ENCODE measurements around the gene GALNT17.

GALNT17 gene

DNA sequence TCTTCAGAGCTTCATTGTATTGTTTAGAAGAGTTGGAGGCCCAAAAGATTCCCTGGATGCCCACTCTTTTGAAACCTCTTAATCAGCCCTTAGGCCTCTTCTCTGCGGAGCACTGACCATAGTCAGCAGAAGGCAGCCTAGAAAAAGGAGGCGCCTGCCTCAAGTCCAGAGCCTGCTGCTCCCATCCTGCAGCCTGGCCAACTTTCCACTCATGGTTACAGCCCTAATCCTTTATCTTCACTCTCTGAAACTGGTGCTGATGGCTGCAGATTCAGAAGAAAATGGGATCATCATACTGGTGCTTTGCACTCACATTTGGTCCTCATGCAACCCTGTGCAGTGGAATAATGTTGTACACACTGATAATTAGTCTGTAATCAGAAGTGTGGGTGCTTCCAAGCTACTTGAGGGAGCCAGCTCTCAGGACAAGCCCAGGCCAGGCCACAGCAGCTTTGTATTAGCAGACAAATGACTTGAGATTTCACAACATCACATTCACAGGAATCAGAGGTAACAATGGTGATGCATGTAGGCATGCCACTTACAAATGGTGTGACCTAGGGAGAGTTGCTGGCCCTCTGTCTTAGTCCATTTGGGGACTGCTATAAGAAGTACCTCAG lies 272.9 kb downstream of the GALNT17 start:
- no peak for DNase-seq

DNA sequence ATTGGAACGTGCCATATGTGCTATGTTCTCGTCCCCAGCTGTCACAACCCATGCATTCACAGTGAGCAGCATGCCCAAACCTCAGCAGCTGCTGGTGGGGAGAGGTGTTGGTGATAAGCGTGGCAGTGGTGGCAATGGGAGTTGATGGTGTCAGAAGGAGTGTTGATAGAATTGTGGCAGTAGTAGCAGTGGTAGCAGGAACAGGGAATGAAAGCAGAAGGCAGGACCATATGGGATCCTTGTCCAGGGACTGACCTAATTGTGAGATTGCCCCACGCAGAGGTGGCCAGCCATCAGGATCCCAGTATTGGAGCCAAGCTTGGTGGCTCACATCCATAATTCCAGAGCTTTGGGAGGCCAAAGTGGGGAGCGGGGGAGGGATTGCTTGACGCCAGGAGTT lies 276.3 kb downstream of the GALNT17 start:
- no peak for DNase-seq

DNA sequence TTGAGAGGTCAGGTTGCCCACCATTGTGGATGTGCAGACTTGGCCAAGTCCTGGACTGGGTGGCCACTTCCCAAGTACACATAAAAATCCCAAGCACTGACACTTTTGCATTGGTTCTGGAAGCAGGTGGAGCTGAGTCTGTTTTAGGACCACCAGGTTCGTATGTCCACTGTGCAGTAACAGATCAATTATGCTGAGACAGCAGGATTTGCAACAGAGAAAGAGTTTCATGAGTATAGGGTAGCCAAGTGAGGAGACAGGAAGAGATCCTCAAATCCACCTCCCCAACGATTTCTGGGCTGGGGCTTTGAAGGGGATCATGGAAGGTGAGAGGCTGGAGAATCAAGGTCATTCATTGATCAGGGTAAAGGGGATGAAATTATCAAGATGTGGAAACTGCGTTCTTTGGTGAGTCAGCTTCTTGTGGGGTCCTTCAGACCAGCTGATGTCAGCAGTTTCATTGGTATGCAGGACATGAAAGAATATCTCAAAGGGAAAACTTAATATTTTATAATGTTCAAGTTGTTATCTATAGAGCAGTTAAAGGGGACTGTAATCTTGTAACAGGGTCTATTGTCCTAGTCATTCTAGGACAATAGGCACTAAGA lies 277.7 kb downstream of the GALNT17 start:
- no peak for DNase-seq

DNA sequence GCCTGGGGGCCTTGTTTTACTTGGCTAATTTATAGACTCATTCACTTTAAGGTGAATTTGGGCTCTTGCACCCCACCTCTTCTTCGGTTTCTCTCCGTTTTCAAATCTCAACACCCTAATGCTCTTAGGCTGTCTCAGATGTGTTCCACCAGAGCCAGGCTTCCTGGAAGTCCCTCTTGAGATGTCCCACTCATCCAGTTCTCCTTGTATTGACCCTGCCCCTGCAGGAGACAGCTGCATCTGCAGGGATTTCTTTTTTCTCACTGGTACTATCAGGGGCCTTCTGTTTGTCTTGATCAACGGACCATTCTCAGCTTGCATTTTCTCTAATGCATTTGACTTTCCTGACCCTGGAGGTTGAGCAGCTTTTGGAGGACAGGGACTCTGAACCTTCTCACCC lies 279.5 kb downstream of the GALNT17 start:
- DNase-seq = no peak

DNA sequence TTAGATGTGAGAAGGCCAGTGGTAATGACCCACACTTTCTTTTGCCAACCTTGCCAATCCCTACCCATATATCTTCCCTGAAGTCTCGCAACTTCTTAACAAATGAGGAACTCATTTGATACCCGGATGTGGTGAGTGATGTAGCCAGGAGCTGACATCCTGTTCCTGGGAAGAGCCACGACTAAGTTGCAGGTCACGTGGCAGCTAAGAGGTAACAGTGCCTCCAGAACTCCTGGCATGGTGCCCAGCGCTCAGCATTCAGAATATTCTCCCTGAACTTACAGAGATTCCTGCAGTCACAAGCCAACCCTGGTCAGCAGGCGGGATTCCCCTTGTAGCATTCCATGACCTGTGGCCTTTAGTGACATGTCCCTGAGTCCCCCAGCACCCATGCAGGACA lies 282.5 kb downstream of the GALNT17 start:
- no peak for DNase-seq

DNA sequence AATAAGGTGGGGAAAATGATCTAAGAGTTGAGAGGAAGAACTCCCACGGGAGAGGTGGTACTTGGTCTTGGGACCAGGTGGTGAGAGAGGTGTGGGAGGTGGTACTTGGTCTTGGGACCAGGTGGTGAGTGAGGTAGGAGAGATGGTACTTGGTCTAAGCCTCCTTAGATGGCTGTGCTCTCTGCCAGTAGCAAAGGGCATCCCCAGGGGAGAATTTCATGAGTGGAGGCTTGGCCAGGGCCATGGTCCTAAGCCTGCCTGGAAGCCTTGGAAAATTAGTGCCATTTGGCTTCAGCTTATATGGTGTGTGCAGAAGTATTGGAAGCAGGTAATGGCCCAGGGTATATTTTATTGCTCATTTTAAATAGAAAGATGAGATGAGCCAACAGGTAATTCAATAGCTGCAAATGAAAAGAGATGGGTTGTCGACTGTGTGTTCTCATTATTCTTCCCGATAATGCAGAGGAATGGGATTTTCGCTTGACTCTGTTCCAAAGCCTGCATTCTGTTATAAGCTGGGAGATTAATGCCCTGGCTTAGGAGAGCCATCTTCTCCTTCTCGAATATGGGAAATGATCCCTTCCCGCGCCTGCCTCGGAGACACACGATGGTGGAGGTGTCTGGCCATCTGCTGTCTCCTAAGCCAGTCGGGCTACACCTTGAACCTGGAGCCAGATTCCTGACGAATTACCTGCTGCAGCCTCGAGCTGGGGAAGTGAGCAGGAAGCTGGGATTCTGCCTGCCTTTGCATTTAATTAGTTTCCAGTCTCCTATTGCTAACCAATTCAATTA lies 287.8 kb downstream of the GALNT17 start:
- no peak for DNase-seq

DNA sequence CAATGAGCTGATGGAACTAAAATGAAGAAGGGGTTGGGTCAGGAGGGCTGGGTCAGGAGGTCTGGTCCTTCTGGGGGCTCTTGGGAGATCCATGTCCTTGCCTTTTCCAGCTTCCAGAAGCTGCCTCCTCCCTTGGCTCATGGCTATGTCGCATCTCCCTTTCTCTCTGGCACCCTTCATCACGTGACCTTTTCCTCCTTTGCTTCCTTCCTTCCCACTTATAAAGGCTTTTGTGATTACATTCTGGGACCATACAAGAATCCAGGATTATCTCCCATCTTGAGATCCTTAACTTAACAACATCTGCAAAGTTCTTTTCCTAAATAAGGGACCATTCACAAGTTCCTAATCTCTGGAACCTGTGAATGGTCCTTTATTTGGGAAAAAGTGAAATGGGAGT lies 290.2 kb downstream of the GALNT17 start:
- no peak for DNase-seq

DNA sequence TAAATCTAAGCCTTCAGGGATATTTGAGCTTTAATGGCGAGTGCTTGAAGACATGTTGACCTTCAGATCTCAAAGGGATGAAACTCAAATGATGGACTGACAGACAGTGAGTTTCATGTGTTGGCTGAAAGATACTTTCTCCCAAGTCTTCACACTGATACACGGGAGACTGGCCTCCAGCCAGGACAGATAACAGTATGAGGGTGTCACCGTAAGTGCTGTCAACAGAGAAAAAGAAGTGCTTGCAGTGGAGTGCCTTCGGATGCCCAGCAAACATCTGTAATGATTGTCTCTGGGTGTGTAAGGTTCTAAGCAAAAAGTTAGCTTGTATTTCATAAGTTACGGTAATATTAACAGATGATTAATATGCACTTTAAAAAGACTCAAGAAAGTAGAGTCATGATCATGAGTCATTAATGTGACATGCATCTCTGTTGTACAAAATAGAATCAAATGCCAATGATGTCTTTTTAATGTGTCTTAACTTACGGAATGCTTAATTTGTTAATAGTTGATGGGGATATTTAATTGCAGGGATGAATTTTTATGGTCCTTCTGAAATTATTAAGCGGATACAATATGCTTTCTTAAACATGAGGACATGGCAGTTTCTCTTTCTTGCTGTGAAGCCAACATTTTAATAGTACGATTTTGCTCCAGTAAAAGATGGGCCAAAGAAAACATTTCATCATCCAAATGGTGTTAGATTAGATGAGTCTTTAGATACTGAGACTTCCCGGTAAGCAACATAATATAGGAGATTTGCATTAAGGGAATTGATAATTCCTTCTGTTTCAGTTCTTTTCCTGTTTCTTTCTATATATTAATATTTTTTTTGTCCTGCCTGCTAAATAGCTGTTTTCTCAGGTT lies 292.5 kb downstream of the GALNT17 start:
- DNase-seq = no peak

DNA sequence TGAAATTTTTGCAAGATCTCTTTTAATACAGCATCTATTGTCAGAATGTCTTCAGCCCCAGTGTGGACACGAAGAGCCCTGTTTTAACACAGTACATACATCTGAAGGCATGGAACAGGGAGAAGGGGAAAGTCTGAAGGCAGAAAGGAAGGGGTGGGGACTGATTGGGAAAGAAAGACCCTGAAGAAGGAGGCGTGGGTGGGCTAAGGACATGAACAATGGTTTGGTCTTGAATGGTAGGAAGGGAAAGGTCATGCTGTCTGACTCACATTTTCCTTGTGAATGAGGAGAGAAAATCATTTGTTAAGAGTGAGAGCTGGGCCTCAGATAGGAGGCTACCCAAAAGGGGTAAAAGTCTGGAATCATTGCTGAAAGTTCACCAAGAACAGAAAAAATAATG lies 297.1 kb downstream of the GALNT17 start:
- DNase-seq = no peak

DNA sequence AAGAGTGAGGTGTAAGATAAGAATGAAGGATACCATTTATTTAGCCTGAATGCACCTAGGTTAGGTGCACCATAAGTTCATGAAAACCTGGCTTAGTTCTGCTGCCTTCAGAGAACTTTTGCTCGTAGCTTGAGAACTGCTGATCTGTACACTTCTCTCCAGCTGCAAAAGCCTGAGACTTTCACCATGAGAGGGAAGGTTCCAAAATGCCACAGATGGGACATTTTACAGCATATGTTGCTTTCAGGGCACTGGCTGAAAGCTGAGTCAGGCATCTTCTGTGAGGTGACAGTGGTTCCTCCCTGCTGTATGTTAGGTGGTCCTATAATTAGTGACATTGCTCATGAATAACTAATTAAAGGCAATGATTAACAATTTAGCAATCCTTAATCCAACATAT lies 298.3 kb downstream of the GALNT17 start:
- no peak for DNase-seq

DNA sequence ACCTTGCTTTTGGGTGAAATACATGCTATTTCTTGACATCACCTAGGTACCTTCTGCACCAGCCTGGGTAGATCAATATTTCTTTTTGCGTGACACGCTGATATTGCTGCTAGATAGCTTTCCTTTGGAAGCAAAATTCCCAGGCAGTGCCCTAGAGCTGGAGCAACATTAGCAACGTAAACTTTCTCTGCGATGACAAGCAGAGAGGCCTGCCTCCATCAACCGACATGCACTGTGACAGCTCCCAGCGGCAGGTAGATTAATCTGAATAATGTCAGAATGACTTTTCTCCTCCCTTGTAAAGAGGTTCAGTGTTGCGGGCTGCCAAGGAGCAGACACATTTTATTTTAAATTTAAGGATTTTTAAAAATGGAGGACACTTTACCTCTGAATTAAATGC lies 307.4 kb downstream of the GALNT17 start:
- DNase-seq = no peak

DNA sequence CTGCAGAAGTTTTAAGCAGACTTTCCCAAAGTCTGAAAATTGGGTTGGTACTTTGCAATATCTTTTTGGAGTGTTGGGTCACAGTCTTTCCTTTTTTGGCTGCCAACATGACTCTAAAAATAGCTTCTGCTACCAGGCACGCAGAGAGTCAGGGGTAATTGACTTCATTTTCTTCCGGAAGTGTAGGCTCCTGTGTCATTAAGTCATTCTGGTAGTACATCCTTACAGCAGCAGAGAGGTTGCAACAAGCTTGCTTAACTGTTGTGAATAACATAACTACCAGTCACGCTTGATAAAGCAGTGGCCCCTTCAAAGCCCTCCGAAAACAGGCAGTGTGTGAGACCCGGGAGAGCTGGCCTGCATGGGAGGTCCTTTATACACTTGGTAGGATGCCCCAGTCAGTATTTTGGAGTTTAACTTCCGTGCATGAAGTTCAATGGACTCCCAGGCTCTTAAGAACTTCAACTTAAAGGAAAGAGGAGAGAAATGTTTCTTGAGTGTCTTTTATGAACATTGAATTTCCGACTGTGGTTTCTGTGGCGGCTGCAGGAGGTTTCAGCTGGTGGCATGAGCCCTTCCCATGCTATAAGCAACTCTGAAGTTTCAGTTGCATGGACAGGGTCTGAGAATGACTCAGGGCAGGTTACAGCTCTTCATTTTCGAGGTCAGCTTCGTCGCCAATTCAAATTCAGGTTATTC lies 310.7 kb downstream of the GALNT17 start:
- DNase-seq = no peak

DNA sequence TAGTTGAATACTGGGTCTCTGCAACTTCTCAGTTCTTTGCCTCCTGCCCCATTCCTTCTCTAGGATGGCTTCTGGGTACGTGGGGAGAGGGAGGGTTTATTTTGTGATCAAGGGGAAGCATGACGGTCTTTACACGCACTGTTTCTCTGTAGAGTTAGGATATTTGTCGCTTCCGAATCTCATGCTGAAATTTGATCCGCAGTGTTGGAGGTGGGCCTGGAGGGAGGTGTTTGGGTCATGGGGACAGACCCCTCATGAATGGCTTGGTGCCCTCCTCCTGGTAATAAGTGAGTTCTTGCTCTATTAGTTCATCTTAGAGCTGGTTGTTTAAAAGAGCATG lies 311.2 kb downstream of the GALNT17 start:
- no peak for DNase-seq

DNA sequence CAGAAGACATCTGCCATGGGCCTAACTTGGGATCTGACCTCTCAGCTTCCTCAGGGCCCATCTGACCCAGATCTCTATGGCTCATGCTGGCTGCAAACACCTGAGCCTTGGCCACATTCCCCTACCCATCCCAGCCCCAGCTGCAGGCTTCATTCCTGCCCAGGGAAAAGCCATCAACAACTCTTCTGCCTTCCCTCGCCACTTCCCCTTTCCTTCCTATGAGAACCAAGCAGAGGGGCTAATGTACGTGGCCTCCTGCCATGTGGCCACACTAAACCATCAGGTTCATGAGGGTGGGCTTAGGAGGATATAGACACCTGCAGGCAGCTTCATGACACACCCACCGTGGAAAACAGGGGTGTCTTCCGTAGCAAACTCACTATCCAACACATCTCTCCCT lies 312.2 kb downstream of the GALNT17 start:
- DNase-seq = no peak

DNA sequence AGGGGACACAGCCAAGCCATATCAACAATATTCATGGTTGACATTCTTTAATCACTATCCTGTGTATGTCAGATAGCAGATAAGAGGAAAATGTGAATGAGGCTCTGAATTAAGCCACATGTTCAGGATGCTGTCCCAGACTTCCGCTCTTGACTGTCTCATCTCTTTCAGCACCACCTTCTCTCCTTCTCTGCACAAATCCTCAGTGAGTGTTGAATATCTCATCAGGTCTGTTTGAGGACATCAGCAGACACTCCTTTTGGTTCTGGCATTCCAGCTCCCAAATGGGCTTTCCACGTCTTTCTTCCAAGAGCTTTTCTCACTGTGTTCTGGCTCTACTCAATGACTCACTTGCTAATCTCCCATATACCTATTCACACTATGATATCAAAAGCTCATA lies 321.7 kb downstream of the GALNT17 start:
- no peak for DNase-seq

DNA sequence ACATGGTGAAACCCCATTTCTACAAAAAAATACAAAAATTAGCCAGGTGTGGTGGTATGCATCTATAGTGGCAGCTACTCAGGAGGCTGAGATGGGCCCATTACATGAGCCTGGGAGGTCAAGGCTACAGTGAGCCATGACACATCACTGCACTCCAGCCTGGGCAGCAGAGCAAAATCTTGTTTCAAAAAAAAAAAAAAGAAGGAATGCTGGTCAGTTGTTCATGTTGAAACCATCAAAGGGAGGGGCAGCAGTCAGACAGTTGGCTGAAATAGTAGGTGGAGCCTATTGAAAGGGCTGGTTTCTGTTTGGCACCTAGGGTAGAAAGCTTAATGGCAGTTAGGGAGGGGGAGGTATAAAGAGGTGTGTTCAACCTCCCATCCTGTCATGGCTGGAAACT lies 323.0 kb downstream of the GALNT17 start:
- DNase-seq = no peak

DNA sequence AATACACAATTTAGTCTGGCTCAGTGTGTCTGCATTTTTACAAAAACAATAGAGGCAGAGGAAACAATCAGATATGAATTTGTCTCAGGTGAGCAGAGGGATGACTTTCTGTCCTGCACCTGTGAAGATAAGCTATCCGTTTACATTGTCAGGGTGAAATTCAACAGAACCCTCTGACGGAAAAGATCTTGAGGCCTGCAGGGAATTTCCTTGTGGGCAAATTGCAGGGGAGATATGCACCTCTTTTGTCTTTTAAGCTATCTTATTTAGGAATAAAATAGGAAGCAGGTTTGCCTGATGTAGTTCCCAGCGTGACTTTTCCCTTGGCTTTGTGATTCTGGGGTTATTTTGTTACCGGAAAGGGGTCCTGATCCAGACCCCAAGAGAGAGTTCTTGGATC lies 325.1 kb downstream of the GALNT17 start:
- no peak for DNase-seq

DNA sequence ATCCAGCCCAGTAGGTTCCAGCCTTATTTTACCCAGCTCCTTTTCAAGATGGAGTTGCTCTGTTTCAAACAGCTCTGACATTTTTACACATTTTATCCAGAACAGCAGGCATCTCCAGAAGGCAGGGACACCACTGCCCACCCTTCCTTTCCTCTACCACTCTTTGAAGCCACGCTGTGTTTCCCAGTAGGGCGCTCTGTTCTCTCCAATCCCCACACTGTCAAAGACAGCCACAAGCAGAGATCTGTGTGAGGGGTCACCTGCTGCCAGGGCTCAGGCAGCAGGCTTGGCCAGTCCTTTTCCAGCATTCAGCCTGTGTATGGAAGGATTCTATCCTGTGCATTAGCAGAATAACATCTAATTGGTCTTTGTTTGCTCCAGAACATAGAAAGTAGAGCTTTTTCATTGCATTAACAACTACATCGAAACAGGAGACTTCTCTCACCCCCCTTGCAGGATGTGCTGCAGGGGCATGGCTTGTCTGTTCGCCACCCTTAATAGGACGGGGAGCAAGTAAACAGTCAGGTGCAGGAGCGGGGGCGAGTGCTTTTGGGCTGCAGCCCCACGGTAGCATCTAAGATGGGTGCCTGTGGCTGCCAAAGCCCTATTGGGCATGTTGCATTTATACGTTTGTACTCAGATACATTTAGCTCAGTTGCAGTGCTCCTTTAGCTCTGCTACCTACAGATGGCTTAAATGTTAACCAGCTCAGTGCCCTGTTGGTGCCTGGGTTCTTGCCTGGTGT lies 326.1 kb downstream of the GALNT17 start:
- DNase-seq = no peak

DNA sequence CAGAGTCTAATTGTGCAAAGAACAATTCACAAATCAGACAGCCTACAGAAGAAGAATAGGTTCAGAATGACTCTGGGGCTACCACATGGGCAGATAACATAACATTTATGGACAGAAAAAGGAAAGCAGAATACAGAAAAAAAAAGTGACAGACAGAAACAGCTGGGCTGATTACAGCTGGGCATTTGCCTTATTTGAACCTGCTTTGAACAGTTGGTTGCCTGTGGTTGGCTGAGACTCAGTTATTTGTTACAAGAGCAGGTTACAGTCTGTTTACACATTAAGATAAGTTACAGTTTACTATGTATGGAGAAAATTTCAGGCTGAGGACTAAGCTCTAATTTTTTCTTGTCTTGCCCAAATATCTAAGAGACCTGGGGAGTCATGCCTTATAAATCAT lies 327.2 kb downstream of the GALNT17 start:
- no peak for DNase-seq

DNA sequence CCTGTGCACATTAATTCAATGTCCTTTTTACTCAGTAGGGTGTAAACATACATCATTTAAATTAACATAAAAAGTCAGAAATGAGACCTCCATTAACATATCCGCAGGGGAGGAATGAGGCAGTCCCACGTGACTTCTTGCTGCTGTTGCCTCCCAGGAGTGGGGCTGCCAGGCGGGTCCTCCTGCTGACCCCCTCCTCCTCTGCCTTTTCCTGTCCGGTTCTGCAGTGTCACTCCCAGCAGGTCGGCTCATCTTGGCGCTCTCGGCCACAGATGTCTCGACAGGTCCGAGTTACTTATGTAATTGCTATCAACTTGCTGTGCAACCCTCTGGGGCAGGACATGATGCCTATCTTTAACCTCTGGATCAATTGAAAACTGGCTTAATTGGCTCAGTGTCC lies 329.6 kb downstream of the GALNT17 start:
- DNase-seq = no peak

DNA sequence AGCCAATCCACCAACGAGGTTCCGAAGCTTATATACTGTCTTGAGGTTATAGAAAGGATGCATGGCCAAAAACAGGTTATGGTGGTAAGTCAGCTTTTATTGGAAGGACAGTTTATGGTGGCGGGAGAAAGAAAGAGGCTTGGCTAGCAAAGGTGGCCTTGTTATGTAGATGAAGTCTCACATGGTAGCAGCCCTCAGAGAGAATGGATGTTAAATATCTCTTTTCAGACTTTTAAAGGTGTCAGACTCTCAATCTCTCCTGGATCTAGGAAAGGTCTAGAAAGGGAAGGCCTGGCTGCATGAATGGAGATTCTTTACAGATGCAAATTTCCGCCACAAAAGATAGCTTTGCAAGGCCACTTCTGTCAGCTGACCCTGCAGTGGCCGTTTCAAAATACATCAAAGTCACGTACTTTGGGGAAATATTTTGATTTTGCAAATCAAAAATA lies 333.8 kb downstream of the GALNT17 start:
- no peak for DNase-seq

Measured in NCI-H2081 (cell line).